Mesenchymal stem cell (in vitro differentiated cells and primary cell): Measurements from ENCODE around the gene SMAD6. TPM values are rescaled to one million over a fixed set of nuclear protein-coding genes. Genes with fewer than 3 reads are reported as not detected.
A peak's percentile ranks its signal among the peaks of the same experiment; 100 is the strongest.

Experiments
- DNase-seq: peaks from one replicate; pipeline ENCODE4 v3.0.0-alpha.2; 2013
- H2AFZ ChIP-seq: one replicate; pipeline ENCODE4 v1.6.1; 2013; ENCODE audit warnings: low read depth, mild to moderate bottlenecking, control low read depth, inconsistent platforms, low read length, moderate library complexity
- H2AK5ac ChIP-seq: 2 replicates; pipeline ENCODE4 v1.6.1; 2013; ENCODE audit warnings: low read length, moderate library complexity, mild to moderate bottlenecking, inconsistent platforms; ENCODE audit not compliant: severe bottlenecking
- H2BK120ac ChIP-seq: one replicate; pipeline ENCODE4 v1.6.1; 2013; ENCODE audit warnings: low read depth, mild to moderate bottlenecking, inconsistent platforms, low read length, moderate library complexity
- H2BK12ac ChIP-seq, 2 experiments: one replicate each; pipeline ENCODE4 v1.6.1; 2013; ENCODE audit warnings: inconsistent platforms in 2 of 2, low read length in 2 of 2, mild to moderate bottlenecking in 2 of 2, moderate library complexity in 2 of 2, control low read depth in 1 of 2
- H2BK15ac ChIP-seq: one replicate; pipeline ENCODE4 v1.6.1; 2013; ENCODE audit warnings: mild to moderate bottlenecking, low read depth, inconsistent platforms; ENCODE audit not compliant: poor library complexity, severe bottlenecking
- H2BK5ac ChIP-seq: 2 replicates; pipeline ENCODE4 v1.6.1; 2013; ENCODE audit warnings: low read depth, mild to moderate bottlenecking, low read length, control low read depth, inconsistent platforms; ENCODE audit not compliant: poor library complexity, severe bottlenecking
- H3K14ac ChIP-seq, 2 experiments: one replicate each; pipeline ENCODE4 v1.6.1; 2013; ENCODE audit warnings: inconsistent platforms in 2 of 2, low read length in 2 of 2, control low read depth in 1 of 2, mild to moderate bottlenecking in 1 of 2, moderate library complexity in 1 of 2
- H3K18ac ChIP-seq, 2 experiments: one replicate each; pipeline ENCODE4 v1.6.1; 2013; ENCODE audit warnings: inconsistent platforms in 2 of 2, low read length in 2 of 2, control low read depth in 1 of 2, low read depth in 1 of 2, mild to moderate bottlenecking in 1 of 2
- H3K23ac ChIP-seq, 2 experiments: one replicate each; pipeline ENCODE4 v1.6.1; 2013; ENCODE audit warnings: inconsistent platforms in 2 of 2, low read length in 2 of 2, mild to moderate bottlenecking in 2 of 2, moderate library complexity in 2 of 2, control low read depth in 1 of 2
- H3K27ac ChIP-seq: 2 replicates; pipeline ENCODE4 v1.5.1; 2013; ENCODE audit warnings: mild to moderate bottlenecking, moderate library complexity, low read length, control low read depth, inconsistent platforms; ENCODE audit not compliant: poor library complexity, severe bottlenecking
- H3K27me3 ChIP-seq, 2 experiments: 2 replicates each; pipeline versions ENCODE4 v1.6.1 to v1.7.0; 2013; ENCODE audit warnings: low read length in 2 of 2, mild to moderate bottlenecking in 2 of 2, moderate library complexity in 2 of 2, control low read depth in 1 of 2, inconsistent platforms in 1 of 2; ENCODE audit not compliant: control insufficient read depth in 1 of 2, insufficient read depth in 1 of 2
- H3K36me3 ChIP-seq, 2 experiments: 2 replicates each; pipeline versions ENCODE4 v1.6.1 to v1.7.0; 2013; ENCODE audit warnings: low read length in 2 of 2, control low read depth in 1 of 2, inconsistent platforms in 1 of 2, low read depth in 1 of 2, mild to moderate bottlenecking in 1 of 2; ENCODE audit not compliant: insufficient read depth in 2 of 2, control insufficient read depth in 1 of 2
- H3K4ac ChIP-seq, 2 experiments: one replicate each; pipeline ENCODE4 v1.6.1; 2013; ENCODE audit warnings: inconsistent platforms in 2 of 2, low read length in 2 of 2, mild to moderate bottlenecking in 2 of 2, moderate library complexity in 2 of 2, control low read depth in 1 of 2, low read depth in 1 of 2
- H3K4me1 ChIP-seq: 2 replicates; pipeline ENCODE4 v1.6.1; 2013; ENCODE audit warnings: low read depth, low read length, control low read depth; ENCODE audit not compliant: control insufficient read depth, insufficient read depth
- H3K4me2 ChIP-seq: 2 replicates; pipeline ENCODE4 v1.6.1; 2013; ENCODE audit warnings: low read length, mild to moderate bottlenecking, inconsistent platforms; ENCODE audit not compliant: poor library complexity, severe bottlenecking
- H3K4me3 ChIP-seq, 2 experiments: 2 replicates each; pipeline versions ENCODE4 v1.5.1 to v1.7.0; 2013; ENCODE audit warnings: low read length in 2 of 2, mild to moderate bottlenecking in 2 of 2, control low read depth in 1 of 2, low read depth in 1 of 2; ENCODE audit not compliant: insufficient read depth in 1 of 2
- H3K79me1 ChIP-seq: replicated peaks from 2 replicates; pipeline ENCODE4 v1.6.1; 2013; ENCODE audit warnings: mild to moderate bottlenecking, control low read depth, low read length, inconsistent platforms; ENCODE audit not compliant: poor library complexity, severe bottlenecking
- H3K9ac ChIP-seq: 2 replicates; pipeline ENCODE4 v1.7.0; 2013; ENCODE audit warnings: mild to moderate bottlenecking, low read length, moderate library complexity
- H3K9me3 ChIP-seq: 2 replicates; pipeline ENCODE4 v1.7.0; 2013; ENCODE audit warnings: mild to moderate bottlenecking, low read length; ENCODE audit not compliant: control insufficient read depth
- H4K8ac ChIP-seq: one replicate; pipeline ENCODE4 v1.6.1; 2013; ENCODE audit warnings: inconsistent platforms, mild to moderate bottlenecking, low read length, moderate library complexity
- H4K91ac ChIP-seq: one replicate; pipeline ENCODE4 v1.6.1; 2013; ENCODE audit warnings: mild to moderate bottlenecking, low read length, inconsistent platforms
- WGBS: methylation state at CpG from one replicate; pipeline ENCODE4 v1.1.7; 2013; ENCODE audit warnings: mixed read lengths; 5-methylcytosine and 5-hydroxymethylcytosine counted together
- polyA plus RNA-seq, 2 experiments: library from polyadenylated mRNA; stranded (reverse); fragments of 200-250 nt; gene quantifications; one replicate each; pipeline ENCODE4 v1.2.3, GENCODE V29; 2013

SMAD6 gene
- 5.5 TPM for polyA plus RNA-seq (2013, experiment 1 of 2)
- polyA plus RNA-seq (2013, experiment 2 of 2), result 5.6 TPM

DNA sequence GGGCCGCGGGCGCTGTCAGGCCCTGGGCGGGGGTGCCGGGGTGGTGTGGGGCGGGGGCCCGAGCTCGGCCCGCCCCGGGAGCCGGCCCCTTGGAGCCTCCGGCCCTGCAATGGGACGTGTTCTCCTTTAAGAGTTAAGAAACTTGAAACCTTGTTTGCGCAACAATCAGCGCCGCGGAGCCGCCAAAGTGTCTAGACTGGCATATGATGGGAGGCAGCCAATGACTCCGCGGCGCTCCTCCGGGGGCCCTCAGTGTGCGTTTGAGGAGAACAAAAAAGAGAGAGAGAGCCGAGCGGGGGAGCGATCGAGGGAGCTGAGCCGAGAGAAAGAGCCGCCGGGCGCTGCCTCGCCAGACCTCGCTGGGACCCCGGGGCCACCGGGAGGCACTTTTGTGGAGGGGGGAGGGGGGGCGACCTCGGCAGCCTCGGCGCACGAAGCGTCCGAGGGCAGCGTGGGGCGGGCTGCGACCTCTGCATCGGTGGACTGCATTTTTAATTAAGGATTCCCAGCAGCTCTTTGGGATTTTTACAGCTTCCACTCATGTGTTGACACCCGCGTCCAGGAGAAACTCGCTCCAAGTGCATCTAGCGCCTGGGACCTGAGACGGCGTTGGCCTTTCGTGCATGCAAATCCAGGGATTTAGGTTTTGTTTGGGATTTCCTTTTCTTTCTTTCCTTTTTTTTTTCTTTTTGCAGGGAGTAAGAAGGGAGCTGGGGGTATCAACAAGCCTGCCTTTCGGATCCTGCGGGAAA is at the start of gene SMAD6:
Gene SMAD6, plus strand, starts transcription at position 202 of the 752 bp plus-strand sequence. CDS start 1,023 bp downstream, outside the sequence.
- DNase-seq, result peak; percentile 99
- H2AK5ac ChIP-seq, result no peak within 1 kb of the TSS
- no peaks in the 10 kb centered on the region for H3K9me3 ChIP-seq
- H3K4ac ChIP-seq, result peak within 1 kb of the TSS; percentile 66 to 93
- H3K9ac ChIP-seq, result peak within 1 kb of the TSS; percentile 92
- peak within 1 kb of the TSS; percentile 91 for H4K91ac ChIP-seq
- H3K36me3 ChIP-seq, result peaks cover 6 to 27% of the 10 kb centered on the region in 2 experiments
- H2BK15ac ChIP-seq, result peak within 1 kb of the TSS; percentile 94
- H3K4me1 ChIP-seq, result peaks cover 34% of the 10 kb centered on the region
- H3K27me3 ChIP-seq, result no peaks in the 10 kb centered on the region
- H3K4me3 ChIP-seq, result peak within 1 kb of the TSS; percentile 71 to 99
- peak within 1 kb of the TSS; percentile 87 for H3K27ac ChIP-seq
- peak within 1 kb of the TSS in 1 of 2 experiments; percentile 92 for H3K23ac ChIP-seq
- H3K14ac ChIP-seq, result peak within 1 kb of the TSS in 1 of 2 experiments; percentile 90
- peak within 1 kb of the TSS; percentile 76 to 85 for H2BK12ac ChIP-seq
- WGBS, result under 1% methylated on average over 53 of the region's 55 CpGs
- H2AFZ ChIP-seq, result peak within 1 kb of the TSS; percentile 18
- peak within 1 kb of the TSS; percentile 93 to 94 for H3K18ac ChIP-seq
- H4K8ac ChIP-seq, result peak within 1 kb of the TSS; percentile 95
- H2BK5ac ChIP-seq, result peak within 1 kb of the TSS; percentile 22
- peak within 1 kb of the TSS; percentile 97 for H2BK120ac ChIP-seq
- peaks cover 16% of the 10 kb centered on the region for H3K79me1 ChIP-seq
- H3K4me2 ChIP-seq, result peak within 1 kb of the TSS; percentile 80

- Histone ChIP-seq H4K8ac (no peak overlapping the region), H2AFZ (no peak overlapping the region), H3K4me1 (peaks cover 17% of the 10 kb centered on the region), H3K4me2 (no peak overlapping the region), H3K27me3 (peaks cover 0 to 3% of the 10 kb centered on the region in 2 experiments), H3K4ac (peak overlapping the region in 1 of 2 experiments; percentile 46), H3K36me3 (peaks cover 0 to 3% of the 10 kb centered on the region in 2 experiments), H3K9ac (no peak overlapping the region), H2AK5ac (no peak overlapping the region), H2BK12ac (peak overlapping the region; percentile 22 to 88), H3K27ac (no peak overlapping the region), H2BK5ac (no peak overlapping the region), H3K9me3 (no peaks in the 10 kb centered on the region), H3K4me3 (no peak overlapping the region), H2BK120ac (no peak overlapping the region), H4K91ac (no peak overlapping the region), H2BK15ac (peak overlapping the region; percentile 6), H3K14ac (no peak overlapping the region), H3K18ac (no peak overlapping the region), H3K23ac (no peak overlapping the region), H3K79me1 (no peaks in the 10 kb centered on the region)
- DNase-seq, result no peak
- WGBS, result 90% methylated on average over 2 of the region's 3 CpGs
Measured at GRCh38 chr15:66652806-66653205, 49.2 kb upstream of the SMAD6 start.

DNA sequence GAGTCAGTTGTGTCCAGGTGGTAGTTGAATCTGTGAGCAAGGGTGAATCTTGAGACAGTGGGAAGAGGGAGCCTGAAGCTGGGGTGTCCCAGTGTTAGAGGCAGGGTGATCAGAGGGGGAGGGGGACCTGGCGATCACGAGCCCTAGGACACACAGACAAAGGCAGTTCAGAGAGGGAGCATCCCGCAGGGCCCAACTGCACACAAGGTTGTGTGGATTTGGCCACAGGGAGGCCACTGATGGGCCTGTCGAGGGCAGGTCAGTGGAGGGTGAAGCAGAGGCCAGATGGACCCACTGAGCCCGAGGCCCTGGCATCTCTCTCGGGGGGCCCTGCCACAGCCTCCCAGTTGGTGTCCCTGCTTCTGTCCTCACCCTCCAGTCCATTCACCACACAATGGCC is 48.6 kb upstream of the SMAD6 start:
- H3K27me3 ChIP-seq, result peaks cover 0 to 3% of the 10 kb centered on the region in 2 experiments
- H3K23ac ChIP-seq, result no peak overlapping the region
- DNase-seq, result no peak

DNA sequence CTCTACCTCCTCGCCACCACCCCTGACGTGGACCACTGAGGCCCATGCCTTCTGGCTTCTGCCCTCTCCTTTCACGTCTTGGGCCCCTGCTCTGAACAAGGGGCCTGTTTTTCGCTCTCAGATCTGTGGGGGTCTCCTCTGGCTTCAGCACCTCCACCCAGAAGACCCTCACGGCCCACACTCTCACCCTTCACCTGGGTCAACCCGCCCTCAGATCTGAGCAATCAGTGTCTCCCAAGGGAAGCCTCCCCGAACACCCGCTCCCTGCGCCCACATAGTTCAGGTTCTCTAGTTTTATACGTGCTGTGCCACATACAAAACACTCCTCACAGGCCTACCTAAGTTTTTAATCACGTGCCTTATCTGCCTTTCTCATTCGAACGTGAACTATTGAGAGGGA is 48.2 kb upstream of the SMAD6 start:
- Histone ChIP-seq H4K8ac (no peak overlapping the region), H3K27ac (no peak overlapping the region), H3K9me3 (no peaks in the 10 kb centered on the region), H2AK5ac (no peak overlapping the region), H3K4me2 (no peak overlapping the region), H3K4ac (no peak overlapping the region), H3K23ac (peak overlapping the region in 1 of 2 experiments; percentile 78), H3K79me1 (no peaks in the 10 kb centered on the region), H3K14ac (peak overlapping the region in 1 of 2 experiments; percentile 85), H4K91ac (peak overlapping the region; percentile 52), H3K36me3 (peaks cover 0 to 3% of the 10 kb centered on the region in 2 experiments), H3K4me3 (no peak overlapping the region), H2BK15ac (no peak overlapping the region), H2BK5ac (no peak overlapping the region), H2BK12ac (peak overlapping the region in 1 of 2 experiments; percentile 88), H2AFZ (no peak overlapping the region), H2BK120ac (no peak overlapping the region), H3K9ac (no peak overlapping the region), H3K18ac (peak overlapping the region in 1 of 2 experiments; percentile 7), H3K27me3 (peaks cover 0 to 3% of the 10 kb centered on the region in 2 experiments), H3K4me1 (peaks cover 17% of the 10 kb centered on the region)
- WGBS, result 94% methylated on average over 13 of the region's 13 CpGs
- DNase-seq, result no peak

More for the DNA sequence above, 48.6 kb upstream of the SMAD6 start:
- Histone ChIP-seq H2BK5ac (no peak overlapping the region), H3K14ac (peak overlapping the region in 1 of 2 experiments; percentile 85), H3K9ac (no peak overlapping the region), H2AFZ (no peak overlapping the region), H4K91ac (peak overlapping the region; percentile 52), H3K27ac (no peak overlapping the region), H3K4me1 (peaks cover 17% of the 10 kb centered on the region), H3K9me3 (no peaks in the 10 kb centered on the region), H3K4me2 (no peak overlapping the region), H3K18ac (no peak overlapping the region), H3K4me3 (no peak overlapping the region), H4K8ac (no peak overlapping the region), H3K4ac (peak overlapping the region in 1 of 2 experiments; percentile 35), H3K36me3 (peaks cover 0 to 3% of the 10 kb centered on the region in 2 experiments), H2AK5ac (no peak overlapping the region), H2BK12ac (peak overlapping the region; percentile 32 to 88), H2BK120ac (no peak overlapping the region), H3K79me1 (no peaks in the 10 kb centered on the region), H2BK15ac (peak overlapping the region; percentile 3)
- WGBS, result 92% methylated on average over 6 of the region's 6 CpGs
